WI38 (cell line): ENCODE results near the gene CDC14C.

Source experiments
- H3K4me3 ChIP-seq: 2 replicates; pipeline ENCODE4 v1.5.1; 2011; ENCODE audit warnings: low read depth, mild to moderate bottlenecking, control low read depth, low read length
- TF ChIP-seq, protein P1 (sequence below): IDR thresholded peaks from 2 replicates; pipeline ENCODE4 v1.5.1; 2012; ENCODE audit warnings: low read depth, mild to moderate bottlenecking, control low read depth, low read length

The CDC14C gene

DNA sequence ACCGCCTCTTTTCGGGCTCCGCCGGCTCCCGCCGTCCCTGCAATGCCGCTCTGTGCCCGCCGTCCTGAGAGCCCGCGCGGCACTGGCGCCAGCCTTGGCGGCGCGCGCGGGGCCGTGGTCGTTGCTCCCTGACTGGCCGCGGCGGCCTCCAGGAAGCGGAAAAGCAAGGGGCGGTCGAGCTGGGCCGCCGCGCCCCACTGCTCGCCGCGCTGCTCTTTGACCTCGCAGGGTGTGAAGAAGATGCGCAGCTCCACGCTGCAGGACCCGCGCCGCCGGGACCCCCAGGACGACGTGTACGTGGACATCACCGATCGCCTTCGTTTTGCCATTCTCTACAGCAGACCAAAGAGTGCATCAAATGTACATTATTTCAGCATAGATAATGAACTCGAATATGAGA is at the start of gene CDC14C:
CDC14C (plus strand) TSS at position 115 of the 400 bp plus-strand sequence; CDS start at position 241, 126 bp downstream.
- TF ChIP-seq, protein P1, sequence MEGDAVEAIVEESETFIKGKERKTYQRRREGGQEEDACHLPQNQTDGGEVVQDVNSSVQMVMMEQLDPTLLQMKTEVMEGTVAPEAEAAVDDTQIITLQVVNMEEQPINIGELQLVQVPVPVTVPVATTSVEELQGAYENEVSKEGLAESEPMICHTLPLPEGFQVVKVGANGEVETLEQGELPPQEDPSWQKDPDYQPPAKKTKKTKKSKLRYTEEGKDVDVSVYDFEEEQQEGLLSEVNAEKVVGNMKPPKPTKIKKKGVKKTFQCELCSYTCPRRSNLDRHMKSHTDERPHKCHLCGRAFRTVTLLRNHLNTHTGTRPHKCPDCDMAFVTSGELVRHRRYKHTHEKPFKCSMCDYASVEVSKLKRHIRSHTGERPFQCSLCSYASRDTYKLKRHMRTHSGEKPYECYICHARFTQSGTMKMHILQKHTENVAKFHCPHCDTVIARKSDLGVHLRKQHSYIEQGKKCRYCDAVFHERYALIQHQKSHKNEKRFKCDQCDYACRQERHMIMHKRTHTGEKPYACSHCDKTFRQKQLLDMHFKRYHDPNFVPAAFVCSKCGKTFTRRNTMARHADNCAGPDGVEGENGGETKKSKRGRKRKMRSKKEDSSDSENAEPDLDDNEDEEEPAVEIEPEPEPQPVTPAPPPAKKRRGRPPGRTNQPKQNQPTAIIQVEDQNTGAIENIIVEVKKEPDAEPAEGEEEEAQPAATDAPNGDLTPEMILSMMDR, result no peak

DNA sequence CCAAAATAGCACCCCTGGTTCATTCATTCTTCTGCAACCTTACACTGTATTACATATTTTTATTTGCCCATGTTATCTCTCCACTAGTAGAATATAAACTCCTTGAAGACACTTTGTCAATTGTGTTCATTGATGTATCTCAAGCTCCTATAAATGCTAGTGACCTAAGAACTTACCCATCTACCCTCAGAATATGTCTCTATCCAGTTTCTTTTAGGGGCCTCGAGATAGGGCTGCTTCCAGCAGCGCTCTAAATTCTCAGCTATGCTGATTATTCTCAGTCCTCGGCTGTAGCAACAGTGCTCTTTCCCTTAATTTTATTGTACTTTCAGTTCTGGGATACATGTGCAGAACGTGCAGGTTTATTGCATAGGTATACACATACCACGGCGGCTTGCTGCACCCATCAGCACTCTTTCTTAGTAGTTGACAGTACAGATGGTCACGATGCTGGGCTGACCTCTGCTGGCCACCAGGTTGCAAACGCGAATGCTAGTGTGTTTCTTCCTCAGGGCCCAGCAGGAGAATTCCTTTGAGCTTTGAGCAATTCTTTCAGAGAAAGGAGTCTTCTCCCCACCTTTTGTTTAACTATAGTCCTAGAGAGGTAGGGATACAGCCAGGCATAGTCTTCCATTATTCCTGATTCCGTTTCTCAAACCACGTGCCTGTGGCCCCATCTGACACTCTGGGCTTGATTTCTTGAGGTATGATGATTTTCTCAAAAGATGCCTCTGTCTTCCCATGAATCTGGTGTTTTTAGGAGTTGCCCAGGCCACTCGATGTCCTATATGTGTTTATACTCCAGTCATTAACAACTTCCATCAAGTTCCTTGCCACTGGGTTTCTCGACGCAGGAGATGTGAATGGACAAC is 49.1 kb upstream of the CDC14C start:
- TF ChIP-seq, protein P1, result no peak
- no peak overlapping the region for H3K4me3 ChIP-seq

More for the DNA sequence above, at the start of gene CDC14C:
- H3K4me3 ChIP-seq, result no peak within 1 kb of the TSS

DNA sequence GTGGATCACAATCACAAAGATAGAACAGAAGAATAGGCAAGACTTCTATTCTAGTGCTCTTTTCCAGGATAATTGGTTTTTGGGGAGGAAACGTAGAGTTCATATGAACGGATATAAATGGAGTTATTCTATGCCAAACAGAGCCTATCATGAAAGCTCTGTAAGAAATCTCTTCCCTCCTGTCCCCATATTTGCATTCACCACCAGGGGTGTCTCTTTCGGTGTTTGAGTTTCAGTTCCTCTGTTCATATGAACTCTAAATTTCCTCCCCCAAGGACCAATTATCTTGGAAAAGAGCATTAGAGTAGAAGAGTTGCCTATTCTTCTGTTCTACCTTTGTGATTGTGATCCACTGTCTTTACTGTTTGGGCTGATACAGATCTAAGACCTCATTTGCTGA is 48.3 kb upstream of the CDC14C start:
- TF ChIP-seq, protein P1, result no peak
- H3K4me3 ChIP-seq, result no peak overlapping the region

DNA sequence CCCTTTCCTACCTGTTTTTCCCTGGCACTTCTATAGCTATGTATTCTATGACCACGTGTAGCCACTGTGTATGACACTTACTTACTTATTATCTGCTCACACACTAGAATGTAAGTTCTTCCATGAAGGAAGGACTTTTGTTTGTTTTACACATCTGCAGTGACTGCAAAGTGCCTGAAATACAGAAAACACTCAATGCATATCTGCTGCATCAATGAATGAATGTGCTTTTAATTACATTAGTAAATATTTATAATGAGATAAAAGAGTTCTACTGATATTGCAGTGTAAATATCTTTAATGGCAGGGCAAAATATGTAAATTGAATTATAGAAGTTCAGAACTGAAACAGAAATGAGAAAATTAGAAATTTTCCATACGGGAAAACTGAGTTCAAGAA is 43.5 kb upstream of the CDC14C start:
- no peak overlapping the region for H3K4me3 ChIP-seq

DNA sequence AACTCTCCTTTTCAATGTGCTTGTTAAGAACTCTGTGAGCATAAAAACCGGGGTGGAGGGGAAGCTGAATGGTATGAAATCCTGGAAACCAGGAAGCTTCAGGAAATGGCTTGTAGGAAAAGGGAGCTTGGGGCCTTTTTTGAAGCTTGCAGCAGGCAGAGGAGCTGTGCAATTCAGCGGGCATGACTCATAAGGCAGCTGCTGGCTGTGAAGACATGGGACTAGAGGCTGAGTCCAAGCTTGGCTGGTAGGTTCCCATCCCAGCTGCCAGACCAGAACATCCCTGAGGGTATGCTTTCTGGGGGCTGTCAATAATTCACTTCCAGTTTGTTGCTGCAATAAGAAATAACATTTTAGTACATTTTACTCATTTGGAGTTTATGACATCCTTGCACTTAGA is 36.8 kb upstream of the CDC14C start:
- TF ChIP-seq, protein P1, result no peak
- no peak overlapping the region for H3K4me3 ChIP-seq

More for the DNA sequence above, 43.5 kb upstream of the CDC14C start:
- TF ChIP-seq, protein P1, result no peak

DNA sequence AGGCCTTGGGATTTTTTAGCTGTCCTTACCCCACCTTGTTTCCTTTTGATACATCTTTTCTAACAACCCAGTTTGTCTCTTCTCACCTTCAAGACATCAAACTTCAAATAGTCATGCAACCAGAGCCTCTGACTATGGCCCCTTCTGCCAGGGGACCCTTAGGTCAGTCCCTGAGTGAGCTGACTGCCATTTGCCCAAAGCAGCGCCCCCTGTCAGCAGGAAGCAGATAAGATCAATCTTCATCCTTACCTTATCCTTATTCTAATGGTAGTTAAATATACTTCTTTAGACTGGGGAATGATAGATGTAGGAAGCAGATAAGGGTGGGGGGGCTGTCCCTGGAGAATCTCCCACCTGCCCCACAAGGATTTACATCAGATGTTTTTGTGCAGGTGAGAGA is 29.8 kb upstream of the CDC14C start:
- no peak overlapping the region for H3K4me3 ChIP-seq
- TF ChIP-seq, protein P1, result no peak

DNA sequence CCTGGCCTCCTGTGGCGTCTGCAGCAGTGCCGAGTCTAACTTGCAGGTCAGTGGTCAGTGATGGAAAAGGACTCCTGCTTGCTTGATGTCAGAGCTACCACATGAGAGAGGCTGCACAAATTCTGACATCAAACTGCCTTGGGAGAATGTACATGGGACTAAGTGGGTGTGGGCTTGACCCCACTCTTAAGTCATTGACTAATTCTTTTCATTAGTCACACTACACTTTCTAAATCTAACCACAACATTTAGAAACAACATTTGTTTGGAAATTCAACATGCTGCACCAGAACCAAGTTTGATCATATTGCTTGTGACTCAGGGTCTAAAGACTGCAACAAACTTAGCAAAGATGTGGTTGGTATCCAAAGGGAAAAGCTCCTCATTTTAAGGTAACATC is 24.4 kb upstream of the CDC14C start:
- TF ChIP-seq, protein P1, result no peak
- H3K4me3 ChIP-seq, result no peak overlapping the region
